ENCODE measurements around the gene PLET1.

The PLET1 gene

GRCh38 chr11:112206071-112206470 is 54.6 kb downstream of the PLET1 start:
- Histone ChIP-seq H3K4me3 (ENCODE audit: low read depth, low read length) (no peak overlapping the region), H3K4me1 (ENCODE audit: control insufficient read depth, insufficient read depth, low read length) (no peaks in the 10 kb centered on the region), H3K9me3 (ENCODE audit: control insufficient read depth, insufficient read depth, low read depth, low read length) (no peaks in the 10 kb centered on the region), H3K36me3 (ENCODE audit: control insufficient read depth in 2 of 2, insufficient read depth in 1 of 2, low read length in 2 of 2) (no peaks in the 10 kb centered on the region), H3K27ac (ENCODE audit: extremely low read depth, low read depth, low read length) (no peak overlapping the region)
- TF ChIP-seq ZNF837 (tag by site-specific recombination; IDR thresholded peaks at IDR 0.05) (no peak), ZBTB8A (tag by site-specific recombination; IDR thresholded peaks at IDR 0.05) (no peak), ZNF660 (tag by site-specific recombination; IDR thresholded peaks at IDR 0.05) (no peak), ZIC2 (tag by site-specific recombination; IDR thresholded peaks at IDR 0.05) (no peak), ZNF558 (tag by site-specific recombination; IDR thresholded peaks at IDR 0.05) (no peak), ZNF311 (tag by site-specific recombination; IDR thresholded peaks at IDR 0.05; ENCODE audit: borderline replicate concordance) (no peak), SCRT2 (tag by site-specific recombination; IDR thresholded peaks at IDR 0.05) (no peak), KLF1 (tag by site-specific recombination; IDR thresholded peaks at IDR 0.05) (no peak), GLI4 (tag by site-specific recombination; IDR thresholded peaks at IDR 0.05) (no peak), ZNF16 (tag by site-specific recombination; IDR thresholded peaks at IDR 0.05; ENCODE audit: low read depth) (no peak), ZNF280D (tag by site-specific recombination; IDR thresholded peaks at IDR 0.05) (no peak), ZBTB7A (tag by site-specific recombination; IDR thresholded peaks at IDR 0.05; ENCODE audit: low read depth) (no peak), GLI2 (tag by site-specific recombination; IDR thresholded peaks at IDR 0.05; ENCODE audit: borderline replicate concordance, low read depth) (no peak), ZNF76 (tag by site-specific recombination; IDR thresholded peaks at IDR 0.05; ENCODE audit: borderline replicate concordance, low read depth) (no peak), OSR2 (tag by site-specific recombination; IDR thresholded peaks at IDR 0.05) (no peak), ZNF366 (tag by site-specific recombination; conservative IDR thresholded peaks at IDR 0.05) (no peak), ZNF350 (tag by site-specific recombination; IDR thresholded peaks at IDR 0.05) (no peak), ZNF830 (tag by site-specific recombination; IDR thresholded peaks at IDR 0.05; ENCODE audit: low read depth) (no peak), ZNF596 (tag by site-specific recombination; IDR thresholded peaks at IDR 0.05) (no peak)
- TF ChIP-seq, protein P1, sequence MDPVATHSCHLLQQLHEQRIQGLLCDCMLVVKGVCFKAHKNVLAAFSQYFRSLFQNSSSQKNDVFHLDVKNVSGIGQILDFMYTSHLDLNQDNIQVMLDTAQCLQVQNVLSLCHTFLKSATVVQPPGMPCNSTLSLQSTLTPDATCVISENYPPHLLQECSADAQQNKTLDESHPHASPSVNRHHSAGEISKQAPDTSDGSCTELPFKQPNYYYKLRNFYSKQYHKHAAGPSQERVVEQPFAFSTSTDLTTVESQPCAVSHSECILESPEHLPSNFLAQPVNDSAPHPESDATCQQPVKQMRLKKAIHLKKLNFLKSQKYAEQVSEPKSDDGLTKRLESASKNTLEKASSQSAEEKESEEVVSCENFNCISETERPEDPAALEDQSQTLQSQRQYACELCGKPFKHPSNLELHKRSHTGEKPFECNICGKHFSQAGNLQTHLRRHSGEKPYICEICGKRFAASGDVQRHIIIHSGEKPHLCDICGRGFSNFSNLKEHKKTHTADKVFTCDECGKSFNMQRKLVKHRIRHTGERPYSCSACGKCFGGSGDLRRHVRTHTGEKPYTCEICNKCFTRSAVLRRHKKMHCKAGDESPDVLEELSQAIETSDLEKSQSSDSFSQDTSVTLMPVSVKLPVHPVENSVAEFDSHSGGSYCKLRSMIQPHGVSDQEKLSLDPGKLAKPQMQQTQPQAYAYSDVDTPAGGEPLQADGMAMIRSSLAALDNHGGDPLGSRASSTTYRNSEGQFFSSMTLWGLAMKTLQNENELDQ (tag by site-specific recombination; IDR thresholded peaks at IDR 0.05; ENCODE audit: low read depth) = no peak
- CTCF ChIA-PET = interaction anchor here (2.1 kb wide), 1 partner anchor 74 kb away, joined by 6 read pairs; no protein-coding TSS in a partner anchor
- POLR2A ChIA-PET = no interaction called here

DNA sequence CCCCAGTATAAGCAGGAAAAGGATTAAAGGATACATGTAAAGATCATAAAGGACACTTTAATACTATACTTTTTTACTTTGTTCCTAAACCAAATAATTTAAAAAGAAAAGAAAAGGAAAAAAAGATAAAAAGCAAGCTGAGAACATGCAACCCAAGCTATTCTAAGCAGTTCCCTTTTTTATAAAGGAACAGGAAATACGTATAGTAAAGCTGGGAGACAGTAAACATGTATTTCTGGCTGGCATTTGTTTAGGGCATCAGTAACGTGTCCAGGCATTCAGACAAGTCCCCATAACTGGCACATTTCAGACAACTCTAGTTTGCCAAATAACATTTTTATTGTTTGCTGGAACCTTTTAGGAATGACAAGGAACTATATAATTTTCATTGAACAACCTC is 60.4 kb downstream of the PLET1 start:
- Histone ChIP-seq H3K9me3 (ENCODE audit: control insufficient read depth, insufficient read depth, low read depth, low read length) (no peaks in the 10 kb centered on the region), H3K27ac (ENCODE audit: extremely low read depth, low read depth, low read length) (no peak overlapping the region), H3K4me1 (ENCODE audit: control insufficient read depth, insufficient read depth, low read length) (no peaks in the 10 kb centered on the region), H3K4me3 (ENCODE audit: low read depth, low read length) (no peak overlapping the region), H3K36me3 (ENCODE audit: control insufficient read depth in 2 of 2, insufficient read depth in 1 of 2, low read length in 2 of 2) (no peaks in the 10 kb centered on the region)
- ChIA-PET CTCF (interaction anchor here (1.1 kb wide), 1 partner anchor 86 kb away, joined by 6 read pairs; no protein-coding TSS in a partner anchor), POLR2A (no interaction called here)
- no peak for TF ChIP-seq MEIS1 (CRISPR knock-in tag; IDR thresholded peaks at IDR 0.05; ENCODE audit: borderline replicate concordance)
- TF ChIP-seq, protein P2, sequence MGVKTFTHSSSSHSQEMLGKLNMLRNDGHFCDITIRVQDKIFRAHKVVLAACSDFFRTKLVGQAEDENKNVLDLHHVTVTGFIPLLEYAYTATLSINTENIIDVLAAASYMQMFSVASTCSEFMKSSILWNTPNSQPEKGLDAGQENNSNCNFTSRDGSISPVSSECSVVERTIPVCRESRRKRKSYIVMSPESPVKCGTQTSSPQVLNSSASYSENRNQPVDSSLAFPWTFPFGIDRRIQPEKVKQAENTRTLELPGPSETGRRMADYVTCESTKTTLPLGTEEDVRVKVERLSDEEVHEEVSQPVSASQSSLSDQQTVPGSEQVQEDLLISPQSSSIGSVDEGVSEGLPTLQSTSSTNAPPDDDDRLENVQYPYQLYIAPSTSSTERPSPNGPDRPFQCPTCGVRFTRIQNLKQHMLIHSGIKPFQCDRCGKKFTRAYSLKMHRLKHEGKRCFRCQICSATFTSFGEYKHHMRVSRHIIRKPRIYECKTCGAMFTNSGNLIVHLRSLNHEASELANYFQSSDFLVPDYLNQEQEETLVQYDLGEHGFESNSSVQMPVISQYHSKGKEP (tag by site-specific recombination; IDR thresholded peaks at IDR 0.05) = no peak
- no peak for TF ChIP-seq ZBTB26 (tag by site-specific recombination; optimal IDR thresholded peaks at IDR 0.05)
- TF ChIP-seq ZSCAN23 (tag by site-specific recombination; IDR thresholded peaks at IDR 0.05) = no peak
- no peak for TF ChIP-seq ZNF302 (tag by site-specific recombination; IDR thresholded peaks at IDR 0.05; ENCODE audit: low read depth)
- no peak for TF ChIP-seq HIC1 (tag by site-specific recombination; IDR thresholded peaks at IDR 0.05)
- no peak for TF ChIP-seq ZNF654 (tag by site-specific recombination; IDR thresholded peaks at IDR 0.05; ENCODE audit: low read depth)

Measured in HEK293 (cell line).